Measurements from ENCODE around the gene SGPP2. TPM values are rescaled to one million over a fixed set of nuclear protein-coding genes. Genes with fewer than 3 reads are reported as not detected.

SGPP2 gene
- total RNA-seq, 1 donor: not detected

DNA sequence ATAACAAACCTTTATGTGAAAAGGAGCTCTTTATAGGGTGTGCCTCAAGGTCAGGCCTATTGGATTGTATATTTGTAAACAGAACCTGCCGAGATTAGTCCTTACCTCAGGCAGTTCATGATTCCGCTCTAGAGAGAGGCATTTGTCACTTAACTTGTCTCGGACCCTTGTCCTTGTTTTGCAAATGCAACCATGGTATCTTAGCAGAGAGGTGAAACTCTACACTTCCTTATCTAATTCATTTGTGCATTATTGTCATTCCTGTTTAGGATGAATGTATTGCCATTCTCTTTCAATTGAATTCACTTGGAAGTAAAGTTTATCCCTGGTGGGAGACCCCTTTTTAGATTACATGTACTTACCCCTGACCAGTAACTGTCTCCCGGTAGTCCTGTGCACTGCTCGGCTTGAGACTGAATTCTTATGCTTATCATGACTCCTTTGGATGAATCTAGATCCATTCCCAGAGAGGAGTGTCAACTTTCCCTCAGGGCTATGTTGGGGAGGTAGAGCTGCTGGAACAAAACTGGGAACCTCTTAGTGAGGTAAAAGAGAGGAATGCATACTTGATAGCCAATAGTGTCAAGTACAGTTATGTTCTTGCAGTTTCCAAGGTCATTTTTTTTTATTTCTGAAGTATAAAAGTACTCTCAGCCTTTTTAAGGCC is 46.6 kb downstream of the SGPP2 start:
- TF ChIP-seq, protein P1, sequence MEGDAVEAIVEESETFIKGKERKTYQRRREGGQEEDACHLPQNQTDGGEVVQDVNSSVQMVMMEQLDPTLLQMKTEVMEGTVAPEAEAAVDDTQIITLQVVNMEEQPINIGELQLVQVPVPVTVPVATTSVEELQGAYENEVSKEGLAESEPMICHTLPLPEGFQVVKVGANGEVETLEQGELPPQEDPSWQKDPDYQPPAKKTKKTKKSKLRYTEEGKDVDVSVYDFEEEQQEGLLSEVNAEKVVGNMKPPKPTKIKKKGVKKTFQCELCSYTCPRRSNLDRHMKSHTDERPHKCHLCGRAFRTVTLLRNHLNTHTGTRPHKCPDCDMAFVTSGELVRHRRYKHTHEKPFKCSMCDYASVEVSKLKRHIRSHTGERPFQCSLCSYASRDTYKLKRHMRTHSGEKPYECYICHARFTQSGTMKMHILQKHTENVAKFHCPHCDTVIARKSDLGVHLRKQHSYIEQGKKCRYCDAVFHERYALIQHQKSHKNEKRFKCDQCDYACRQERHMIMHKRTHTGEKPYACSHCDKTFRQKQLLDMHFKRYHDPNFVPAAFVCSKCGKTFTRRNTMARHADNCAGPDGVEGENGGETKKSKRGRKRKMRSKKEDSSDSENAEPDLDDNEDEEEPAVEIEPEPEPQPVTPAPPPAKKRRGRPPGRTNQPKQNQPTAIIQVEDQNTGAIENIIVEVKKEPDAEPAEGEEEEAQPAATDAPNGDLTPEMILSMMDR (IDR thresholded peaks at IDR 0.05; ENCODE audit: insufficient read depth, low read length): no peak
- no peak overlapping the region for H3K4me3 ChIP-seq (ENCODE audit: low read depth, low read length)
- DNase-seq (ENCODE audit: low read depth): no peak

DNA sequence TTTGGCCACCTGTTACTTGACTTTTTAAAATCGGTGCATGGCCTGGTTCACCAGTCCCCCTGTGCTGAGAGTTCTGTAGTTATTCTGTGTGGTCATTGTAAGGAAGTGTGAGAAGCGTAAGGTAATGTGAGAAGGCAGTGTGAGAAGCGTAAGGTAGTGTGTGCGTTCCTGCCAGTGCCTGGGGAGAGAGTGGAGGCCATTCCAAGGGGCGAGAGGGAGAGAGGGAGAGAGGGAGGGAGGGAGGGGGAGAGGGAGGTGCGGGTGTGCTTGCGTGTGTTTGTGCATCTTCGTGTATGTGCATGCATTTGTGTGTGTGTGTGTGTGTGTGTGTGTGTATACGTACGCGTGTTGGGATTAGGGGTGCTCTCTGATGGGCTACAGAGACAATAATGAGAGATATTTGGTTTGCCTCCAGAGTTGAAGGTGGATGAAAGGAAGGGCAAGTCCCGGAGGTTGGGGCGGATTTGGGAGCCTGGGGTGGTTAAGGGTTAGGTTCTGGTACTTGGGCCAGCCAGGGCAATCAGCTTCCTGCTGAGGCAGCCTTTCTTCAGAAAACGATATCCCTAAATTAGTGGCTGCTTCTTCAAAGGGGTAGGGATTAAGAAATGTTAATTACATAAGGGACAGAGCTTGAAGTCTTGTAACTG is 53.7 kb downstream of the SGPP2 start:
- no peak for DNase-seq (ENCODE audit: low read depth)
- TF ChIP-seq, protein P1 (IDR thresholded peaks at IDR 0.05; ENCODE audit: insufficient read depth, low read length): no peak
- no peak overlapping the region for H3K4me3 ChIP-seq (ENCODE audit: low read depth, low read length)

DNA sequence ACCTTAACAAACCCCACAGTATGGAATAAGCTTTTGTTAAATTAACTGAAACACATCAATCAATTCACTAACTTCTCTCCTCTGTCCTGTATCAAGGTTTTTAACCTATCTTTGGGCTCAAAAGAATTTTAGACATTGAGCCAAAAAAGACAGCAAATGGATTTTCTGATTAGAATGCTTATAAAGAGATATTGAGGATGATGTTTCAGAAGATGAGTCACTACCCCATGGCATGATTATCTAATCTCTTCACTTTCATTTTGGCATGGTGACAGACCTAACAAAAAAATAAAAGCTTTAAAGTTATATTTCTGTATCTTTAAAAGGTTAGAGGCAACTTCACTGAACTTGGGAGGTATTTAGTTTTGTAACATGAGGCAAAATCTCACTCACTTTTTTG is 55.5 kb downstream of the SGPP2 start:
- no peak overlapping the region for H3K4me3 ChIP-seq (ENCODE audit: low read depth, low read length)
- no peak for DNase-seq (ENCODE audit: low read depth)
- TF ChIP-seq, protein P1 (IDR thresholded peaks at IDR 0.05; ENCODE audit: insufficient read depth, low read length): no peak

DNA sequence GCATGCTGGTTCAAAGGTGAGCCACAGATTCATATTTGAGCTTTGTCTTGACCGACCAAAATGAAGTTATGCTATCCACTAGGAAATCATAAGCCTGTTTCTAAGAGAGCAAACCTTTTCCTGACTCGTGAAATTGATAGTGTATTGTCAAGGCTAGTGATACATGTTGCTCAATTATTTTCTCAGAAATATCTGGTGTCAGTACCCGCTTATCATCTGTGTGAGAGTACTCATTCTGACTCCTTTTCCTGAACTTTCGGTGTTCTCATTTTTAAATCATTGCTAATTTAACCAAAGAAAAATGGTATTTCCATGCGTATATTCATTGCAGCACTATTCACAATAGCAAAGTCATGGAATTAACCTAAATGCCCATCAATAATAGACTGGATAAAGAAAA is 56.2 kb downstream of the SGPP2 start:
- no peak overlapping the region for H3K4me3 ChIP-seq (ENCODE audit: low read depth, low read length)
- no peak for DNase-seq (ENCODE audit: low read depth)
- TF ChIP-seq, protein P1 (IDR thresholded peaks at IDR 0.05; ENCODE audit: insufficient read depth, low read length): no peak

DNA sequence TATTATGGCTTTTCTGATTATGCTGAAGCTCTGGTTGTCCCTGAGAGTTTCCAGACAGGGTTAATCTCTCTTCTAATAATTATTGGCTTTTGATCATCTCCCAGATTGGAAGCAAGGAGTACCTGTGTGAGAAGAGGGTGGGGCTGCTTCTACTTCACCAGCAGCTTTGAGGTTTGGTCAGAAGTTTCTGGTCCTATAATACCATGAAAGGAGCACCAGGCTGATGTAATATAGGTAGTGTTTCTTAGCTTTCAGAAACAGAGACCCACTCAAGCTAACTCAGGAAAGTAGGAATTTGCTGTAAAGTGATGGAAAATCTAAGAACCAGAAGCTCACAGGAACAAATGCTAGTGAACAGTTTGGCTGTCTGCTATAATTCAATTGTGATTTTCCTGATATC is 57.6 kb downstream of the SGPP2 start:
- no peak for DNase-seq (ENCODE audit: low read depth)
- TF ChIP-seq, protein P1 (IDR thresholded peaks at IDR 0.05; ENCODE audit: insufficient read depth, low read length): no peak
- H3K4me3 ChIP-seq (ENCODE audit: low read depth, low read length): no peak overlapping the region

DNA sequence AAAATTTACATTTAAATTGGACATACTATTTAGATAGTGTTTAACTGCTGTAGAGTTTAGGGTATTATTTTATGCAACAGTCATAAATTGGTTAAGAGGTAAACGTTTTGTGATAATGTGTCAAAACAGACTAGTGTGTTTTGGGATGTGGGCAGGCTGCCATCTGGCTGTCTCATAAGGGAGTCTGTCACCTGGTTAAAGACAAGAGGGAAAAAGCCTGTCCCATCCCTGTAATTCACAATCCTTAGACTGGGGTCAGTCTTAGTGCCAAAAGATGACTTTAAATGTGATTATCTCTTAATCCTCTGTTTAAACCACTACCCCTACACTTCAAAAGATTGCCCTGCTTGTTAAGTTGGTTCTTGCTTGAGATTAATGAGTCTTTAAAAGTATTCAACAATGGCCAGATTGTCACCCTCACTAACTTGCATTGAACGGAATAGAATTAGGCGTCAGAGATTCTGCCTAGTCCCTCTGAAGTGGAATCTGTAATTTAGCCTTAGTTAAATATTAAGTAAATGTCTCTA is 59.2 kb downstream of the SGPP2 start:
- TF ChIP-seq, protein P1 (IDR thresholded peaks at IDR 0.05; ENCODE audit: insufficient read depth, low read length): no peak
- DNase-seq (ENCODE audit: low read depth): no peak
- H3K4me3 ChIP-seq (ENCODE audit: low read depth, low read length): no peak overlapping the region
